ENCODE measurements around the gene ZNF362. TPM values are rescaled to one million over a fixed set of nuclear protein-coding genes. Genes with fewer than 3 reads are reported as not detected.

Gene ZNF362
- total RNA-seq, 1 experiment from 2014 or later = 11.1 TPM

- no peak for TF ChIP-seq MAX (IDR thresholded peaks at IDR 0.05)
- TF ChIP-seq EGR1 (IDR thresholded peaks at IDR 0.05; ENCODE audit: low read depth) = no peak
Observed at GRCh38 chr1:33277488-33278084, 21.3 kb downstream of the ZNF362 start (continued).

GRCh38 chr1:33280091-33280661 is 23.9 kb downstream of the ZNF362 start:
- no peaks in the 10 kb centered on the region for H3K36me3 ChIP-seq (ENCODE audit: control insufficient read depth in 1 of 2, insufficient read depth in 2 of 2, low read length in 2 of 2)
- H4K20me1 ChIP-seq (ENCODE audit: insufficient read depth) = no peaks in the 10 kb centered on the region
- POLR2A ChIA-PET = no interaction called here
- no peaks in the 10 kb centered on the region for H3K79me2 ChIP-seq (ENCODE audit: insufficient read depth, low read length)
- no peak overlapping the region for H3K4me2 ChIP-seq (ENCODE audit: low read length)
- CTCF ChIA-PET = interaction anchor here (0.7 kb wide), 1 partner anchor 15 kb away, joined by 3 read pairs; no protein-coding TSS in a partner anchor
- no peaks in the 10 kb centered on the region for H3K9me2 ChIP-seq (ENCODE audit: insufficient read depth)
- intact Hi-C loops (cut with micrococcal nuclease) = no loop called here
- no peaks in the 10 kb centered on the region for H3K4me1 ChIP-seq (ENCODE audit: control insufficient read depth in 1 of 2, insufficient read depth in 2 of 2, low read length in 2 of 2)
- no peaks in the 10 kb centered on the region for H3K27me3 ChIP-seq (ENCODE audit: insufficient read depth, low read length)
- BruUV-seq (replicated peaks) = no TSS peak
- no peak overlapping the region for H3K27ac ChIP-seq (ENCODE audit: low read depth, low read length)
- no peak overlapping the region for H2AFZ ChIP-seq (ENCODE audit: low read depth, low read length, poor library complexity, severe bottlenecking)
- H3K9ac ChIP-seq (ENCODE audit: low read length) = no peak overlapping the region
- H3K9me3 ChIP-seq (ENCODE audit: control insufficient read depth in 1 of 2, insufficient read depth in 1 of 2, low read depth in 1 of 2, low read length in 2 of 2) = no peaks in the 10 kb centered on the region
- ATAC-seq (peak; percentile 50; the same call in 1 of the 2 replicates), DNase-seq (ENCODE audit: low read depth, low spot score) (no peak)
- no peak overlapping the region for H3K4me3 ChIP-seq (replicated peaks in 1 of 2; ENCODE audit: low read depth in 1 of 2, low read length in 2 of 2)
- RAD21 ChIA-PET (ENCODE audit: low non-redundant PET in 1 of 2, low total read pairs in 2 of 2, uncharacterized antibody in 2 of 2, unreplicated experiment in 2 of 2) = no interaction called here
- no peak for TF ChIP-seq REST (IDR thresholded peaks at IDR 0.05; ENCODE audit: low read depth)
- no peak for TF ChIP-seq FOSL1 (IDR thresholded peaks at IDR 0.05; ENCODE audit: low read depth)
- TF ChIP-seq ELF1 (IDR thresholded peaks at IDR 0.05; ENCODE audit: borderline replicate concordance, low read depth) = no peak
- no peak for TF ChIP-seq EGR1 (IDR thresholded peaks at IDR 0.05; ENCODE audit: low read depth)
- no peak for TF ChIP-seq TCF7L2 (IDR thresholded peaks at IDR 0.05; ENCODE audit: borderline replicate concordance, extremely low read depth, insufficient read depth, insufficient read length)
- TF ChIP-seq ZBTB33 (IDR thresholded peaks at IDR 0.05; ENCODE audit: extremely low read depth, insufficient replicate concordance, low read length) = no peak
- TF ChIP-seq CBX3 (IDR thresholded peaks at IDR 0.05; ENCODE audit: low read depth) = no peak
- no peak for TF ChIP-seq RAD21 (IDR thresholded peaks at IDR 0.05; ENCODE audit: low read depth)
- TF ChIP-seq EZH2phosphoT487 (IDR thresholded peaks at IDR 0.05; ENCODE audit: borderline replicate concordance) = no peak
- no peak for TF ChIP-seq ATF3 (IDR thresholded peaks at IDR 0.05)

Measured in HCT116 (cell line).